ENCODE data around the gene TRIM8.

TRIM8 gene

DNA sequence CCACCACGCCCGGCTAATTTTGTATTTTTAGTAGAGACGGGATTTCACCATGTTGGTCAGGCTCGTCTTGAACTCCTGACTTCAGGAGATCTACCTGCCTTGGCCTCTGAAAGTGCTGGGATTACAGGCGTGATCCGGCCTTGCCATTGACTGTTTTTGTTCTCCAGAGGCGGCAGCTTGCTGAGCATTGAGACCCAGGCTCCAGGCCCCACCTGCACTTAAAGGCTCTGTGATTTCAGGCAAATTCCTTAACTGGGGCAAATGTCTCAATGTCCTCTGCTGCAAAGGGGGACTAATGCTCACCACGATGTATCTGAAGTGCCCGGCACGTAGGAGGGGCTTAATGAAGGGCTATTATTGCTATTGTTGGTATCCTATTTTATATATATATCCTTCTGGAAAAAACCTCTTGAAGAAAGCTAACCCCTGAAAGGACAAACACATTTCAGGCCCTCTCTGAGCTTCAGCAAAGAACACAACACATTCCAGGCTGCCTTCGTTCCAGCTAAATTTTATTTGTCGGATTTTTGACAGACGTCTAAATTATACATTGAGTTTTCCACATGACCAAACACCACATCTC, 29.0 kb downstream of the TRIM8 start:
- H3K4me3 ChIP-seq (ENCODE audit: low read depth, low read length, poor library complexity, severe bottlenecking): peak overlapping the region; percentile 38
- H3F3A ChIP-seq (ENCODE audit: insufficient read depth, low read length): no peaks in the 10 kb centered on the region
- peaks cover 55% of the 10 kb centered on the region for H3K4me1 ChIP-seq (ENCODE audit: insufficient read depth, low read length, severe bottlenecking)
- TF ChIP-seq EZH2 (IDR thresholded peaks at IDR 0.05; ENCODE audit: borderline replicate concordance, low read length): no peak
- TF ChIP-seq, protein P1, sequence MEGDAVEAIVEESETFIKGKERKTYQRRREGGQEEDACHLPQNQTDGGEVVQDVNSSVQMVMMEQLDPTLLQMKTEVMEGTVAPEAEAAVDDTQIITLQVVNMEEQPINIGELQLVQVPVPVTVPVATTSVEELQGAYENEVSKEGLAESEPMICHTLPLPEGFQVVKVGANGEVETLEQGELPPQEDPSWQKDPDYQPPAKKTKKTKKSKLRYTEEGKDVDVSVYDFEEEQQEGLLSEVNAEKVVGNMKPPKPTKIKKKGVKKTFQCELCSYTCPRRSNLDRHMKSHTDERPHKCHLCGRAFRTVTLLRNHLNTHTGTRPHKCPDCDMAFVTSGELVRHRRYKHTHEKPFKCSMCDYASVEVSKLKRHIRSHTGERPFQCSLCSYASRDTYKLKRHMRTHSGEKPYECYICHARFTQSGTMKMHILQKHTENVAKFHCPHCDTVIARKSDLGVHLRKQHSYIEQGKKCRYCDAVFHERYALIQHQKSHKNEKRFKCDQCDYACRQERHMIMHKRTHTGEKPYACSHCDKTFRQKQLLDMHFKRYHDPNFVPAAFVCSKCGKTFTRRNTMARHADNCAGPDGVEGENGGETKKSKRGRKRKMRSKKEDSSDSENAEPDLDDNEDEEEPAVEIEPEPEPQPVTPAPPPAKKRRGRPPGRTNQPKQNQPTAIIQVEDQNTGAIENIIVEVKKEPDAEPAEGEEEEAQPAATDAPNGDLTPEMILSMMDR (IDR thresholded peaks at IDR 0.05; ENCODE audit: low read length): no peak
- no peaks in the 10 kb centered on the region for H3K9me2 ChIP-seq (ENCODE audit: low read depth, low read length)
- H3K27me3 ChIP-seq (ENCODE audit: insufficient read depth, low read length): no peaks in the 10 kb centered on the region
- no peaks in the 10 kb centered on the region for H4K20me1 ChIP-seq (ENCODE audit: insufficient read depth, low read length)
- peak overlapping the region; percentile 65 for H3K4me2 ChIP-seq (ENCODE audit: low read length)
- H3K36me3 ChIP-seq (ENCODE audit: insufficient read depth, low read length): no peaks in the 10 kb centered on the region
- peak overlapping the region; percentile 95 for H3K27ac ChIP-seq (ENCODE audit: low read depth, low read length, poor library complexity, severe bottlenecking)
- no peaks in the 10 kb centered on the region for H3K9me3 ChIP-seq (ENCODE audit: low read length)
- H2AFZ ChIP-seq (ENCODE audit: low read length): no peak overlapping the region
- H3K9ac ChIP-seq (ENCODE audit: low read length): peak overlapping the region; percentile 55; the same call in 1 of the 2 replicates
- H3K79me2 ChIP-seq (ENCODE audit: insufficient read depth, low read length): no peaks in the 10 kb centered on the region

DNA sequence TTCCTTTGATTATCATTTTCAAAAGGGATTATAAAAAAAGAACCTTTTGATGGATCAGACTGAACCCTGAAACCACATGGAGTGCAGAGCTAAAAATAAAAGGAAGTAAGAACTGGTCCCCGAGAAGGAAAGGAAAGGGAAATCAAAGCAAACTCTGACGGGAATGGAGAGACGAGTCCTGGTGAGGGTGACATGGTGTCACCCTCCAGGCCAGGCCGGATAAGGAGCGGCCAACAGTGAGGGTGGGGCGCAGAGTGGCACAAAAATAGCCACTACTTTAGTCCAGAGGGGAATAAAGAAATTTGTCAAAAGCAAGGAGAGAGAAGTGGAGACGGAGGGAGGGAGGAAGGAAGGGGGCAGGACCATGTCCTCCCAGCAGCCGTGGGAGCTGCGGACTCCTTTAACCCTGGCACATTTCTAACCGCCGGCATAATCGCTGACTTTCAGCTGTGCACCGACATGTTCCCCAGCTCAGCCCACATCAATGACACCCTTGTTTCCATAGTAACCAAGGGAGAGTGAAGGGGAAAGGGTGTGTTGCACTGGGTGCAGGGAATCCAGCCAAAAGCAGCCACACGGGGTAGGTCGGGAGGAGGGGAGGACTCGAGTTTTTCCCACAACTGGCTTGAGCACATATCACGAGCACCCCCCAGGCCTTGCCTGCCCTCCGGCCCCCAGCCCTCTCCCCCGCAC, 29.7 kb downstream of the TRIM8 start:
- Histone ChIP-seq H3K4me1 (ENCODE audit: insufficient read depth, low read length, severe bottlenecking) (peaks cover 62% of the 10 kb centered on the region), H2AFZ (ENCODE audit: low read length) (no peak overlapping the region), H3K27ac (ENCODE audit: low read depth, low read length, poor library complexity, severe bottlenecking) (peak overlapping the region; percentile 95), H3K9me2 (ENCODE audit: low read depth, low read length) (no peaks in the 10 kb centered on the region), H3K79me2 (ENCODE audit: insufficient read depth, low read length) (no peaks in the 10 kb centered on the region), H3K27me3 (ENCODE audit: insufficient read depth, low read length) (no peaks in the 10 kb centered on the region), H3K36me3 (ENCODE audit: insufficient read depth, low read length) (no peaks in the 10 kb centered on the region), H3K9ac (ENCODE audit: low read length) (peak overlapping the region; percentile 55; the same call in 1 of the 2 replicates), H4K20me1 (ENCODE audit: insufficient read depth, low read length) (no peaks in the 10 kb centered on the region), H3K4me2 (ENCODE audit: low read length) (peak overlapping the region; percentile 65), H3F3A (ENCODE audit: insufficient read depth, low read length) (no peaks in the 10 kb centered on the region), H3K9me3 (ENCODE audit: low read length) (no peaks in the 10 kb centered on the region), H3K4me3 (ENCODE audit: low read depth, low read length, poor library complexity, severe bottlenecking) (peak overlapping the region; percentile 38)
- TF ChIP-seq, protein P1 (IDR thresholded peaks at IDR 0.05; ENCODE audit: low read length): no peak

DNA sequence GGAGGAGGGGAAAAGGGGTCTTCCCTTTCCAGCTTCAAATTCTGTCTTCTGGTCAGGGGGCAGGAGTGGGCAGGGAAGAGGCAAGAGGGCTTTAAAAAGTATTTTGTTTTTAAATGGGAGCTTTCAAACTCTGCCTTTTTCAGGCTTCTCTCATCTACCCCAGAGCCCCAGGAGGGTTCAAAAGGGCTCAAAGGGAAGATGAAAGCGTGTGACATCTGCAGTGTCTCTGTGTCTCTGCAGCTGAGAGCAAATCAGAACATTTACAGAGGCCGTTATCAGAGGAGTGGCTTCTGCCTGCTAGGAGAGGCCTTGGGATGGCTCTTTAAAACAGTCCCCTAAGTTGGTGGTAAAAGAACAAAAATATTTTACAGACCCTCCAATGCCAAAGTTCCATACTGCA, 30.3 kb downstream of the TRIM8 start:
- H3K9ac ChIP-seq (ENCODE audit: low read length): peak overlapping the region; percentile 66; the same call in 1 of the 2 replicates
- TF ChIP-seq EZH2 (IDR thresholded peaks at IDR 0.05; ENCODE audit: borderline replicate concordance, low read length): no peak
- TF ChIP-seq, protein P1 (IDR thresholded peaks at IDR 0.05; ENCODE audit: low read length): no peak
- H3K4me3 ChIP-seq (ENCODE audit: low read depth, low read length, poor library complexity, severe bottlenecking): peak overlapping the region; percentile 38
- H2AFZ ChIP-seq (ENCODE audit: low read length): no peak overlapping the region
- H3K9me2 ChIP-seq (ENCODE audit: low read depth, low read length): no peaks in the 10 kb centered on the region
- H3K27me3 ChIP-seq (ENCODE audit: insufficient read depth, low read length): no peaks in the 10 kb centered on the region
- H3K36me3 ChIP-seq (ENCODE audit: insufficient read depth, low read length): no peaks in the 10 kb centered on the region
- peaks cover 65% of the 10 kb centered on the region for H3K4me1 ChIP-seq (ENCODE audit: insufficient read depth, low read length, severe bottlenecking)
- peak overlapping the region; percentile 65 for H3K4me2 ChIP-seq (ENCODE audit: low read length)
- H3K27ac ChIP-seq (ENCODE audit: low read depth, low read length, poor library complexity, severe bottlenecking): peak overlapping the region; percentile 95
- no peaks in the 10 kb centered on the region for H3K9me3 ChIP-seq (ENCODE audit: low read length)
- H3F3A ChIP-seq (ENCODE audit: insufficient read depth, low read length): no peaks in the 10 kb centered on the region
- no peaks in the 10 kb centered on the region for H4K20me1 ChIP-seq (ENCODE audit: insufficient read depth, low read length)
- H3K79me2 ChIP-seq (ENCODE audit: insufficient read depth, low read length): no peaks in the 10 kb centered on the region
